Activated gamma-delta T cell (primary cell): ENCODE results near the gene CAMKMT.

ENCODE experiments used
- DNase-seq: peaks from one replicate; lab custom pipeline; 2025; lab: John Stamatoyannopoulos, UW

The CAMKMT gene

DNA sequence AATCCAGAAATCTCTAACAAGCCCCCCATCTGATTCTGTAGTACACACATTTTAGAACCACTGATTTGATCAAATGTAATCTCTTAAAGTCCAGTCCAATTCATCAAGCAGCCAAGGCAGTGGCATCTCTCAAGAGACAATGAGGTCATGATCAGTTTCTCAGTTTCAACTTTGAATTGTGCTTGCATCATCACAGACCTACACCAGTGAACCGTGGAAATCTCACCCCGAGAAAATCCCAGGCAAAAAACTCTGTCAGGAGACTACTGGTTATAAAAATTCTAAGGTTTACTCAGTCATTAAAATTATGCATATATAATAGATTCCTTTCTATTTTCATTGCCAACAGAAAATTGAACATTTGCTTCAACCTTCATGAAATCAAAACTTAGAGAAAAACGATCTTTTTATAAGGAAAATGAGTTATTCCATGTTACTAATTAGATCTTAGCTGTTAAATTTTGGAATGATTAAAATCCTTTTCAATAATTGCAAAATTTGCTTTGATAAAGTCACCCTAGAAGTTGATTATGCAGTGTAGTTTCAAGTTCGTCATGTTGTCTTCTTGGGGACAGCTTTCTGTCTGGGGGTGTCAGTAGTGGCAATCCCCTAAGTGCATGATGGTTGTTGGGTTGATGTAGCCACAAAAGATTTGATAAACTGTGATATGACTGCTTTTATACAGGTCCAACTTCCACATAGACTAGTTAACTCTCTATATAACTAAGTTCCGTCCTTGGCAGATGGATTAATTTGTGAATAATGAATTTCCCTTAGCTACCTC, 235.0 kb downstream of the CAMKMT start:
- no peak for DNase-seq

GRCh38 chr2:44598330-44599119, 236.8 kb downstream of the CAMKMT start:
- no peak for DNase-seq

DNA sequence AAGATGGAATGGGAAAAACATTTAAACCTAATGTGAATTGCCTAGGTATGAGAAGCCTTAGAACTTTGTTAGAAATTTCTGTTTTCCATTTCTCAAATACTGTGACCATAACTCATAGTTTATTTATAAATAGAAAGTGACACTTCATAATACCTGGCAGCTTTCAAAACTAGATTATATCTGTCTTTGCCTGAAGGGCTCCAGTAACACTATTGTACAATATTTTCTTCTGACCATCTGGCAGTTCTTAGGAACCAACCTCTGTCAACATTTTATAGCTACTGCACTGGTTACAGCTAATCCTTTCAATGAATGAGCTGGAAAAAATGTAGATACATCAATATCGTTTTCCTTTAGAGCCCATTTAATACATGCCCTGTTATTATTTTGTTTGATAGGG, 237.4 kb downstream of the CAMKMT start:
- DNase-seq: no peak

GRCh38 chr2:44602446-44602845, 240.7 kb downstream of the CAMKMT start:
- DNase-seq: no peak

- no peak for DNase-seq
These were observed 243.8 kb downstream of the CAMKMT start for GRCh38 chr2:44605511-44605910.

- DNase-seq: no peak
These were observed 250.5 kb downstream of the CAMKMT start for GRCh38 chr2:44612276-44612675.

- DNase-seq: no peak
These were observed 253.2 kb downstream of the CAMKMT start for GRCh38 chr2:44614940-44615339.

DNA sequence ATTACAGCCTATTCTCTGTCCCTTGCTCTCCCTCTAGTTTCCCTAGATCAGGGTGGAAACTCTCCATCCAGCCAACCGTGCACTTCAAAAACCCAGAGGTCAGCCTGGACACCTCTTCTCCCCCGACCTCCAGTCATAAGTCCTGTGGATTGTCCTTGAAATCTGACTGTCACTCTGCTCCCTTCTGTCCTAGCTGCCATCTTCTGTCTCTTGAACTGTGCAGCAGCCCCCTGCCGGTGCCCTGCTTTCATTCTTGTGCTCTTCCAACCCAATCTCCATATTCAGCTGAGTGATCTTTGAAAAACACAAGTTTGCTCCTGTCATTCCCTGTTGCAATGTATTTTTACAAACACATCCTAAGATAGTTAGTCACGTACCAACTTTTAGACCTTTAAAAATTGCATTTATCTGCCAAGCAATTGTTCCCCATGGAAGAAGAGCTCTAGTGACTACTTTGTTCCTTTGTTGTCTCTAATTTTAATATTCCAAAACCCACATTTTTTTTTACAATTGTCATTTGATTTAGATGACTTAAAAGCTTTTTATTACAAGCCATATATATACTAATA, 254.3 kb downstream of the CAMKMT start:
- no peak for DNase-seq

- DNase-seq: no peak
These were observed 255.0 kb downstream of the CAMKMT start for GRCh38 chr2:44616667-44617155.

DNA sequence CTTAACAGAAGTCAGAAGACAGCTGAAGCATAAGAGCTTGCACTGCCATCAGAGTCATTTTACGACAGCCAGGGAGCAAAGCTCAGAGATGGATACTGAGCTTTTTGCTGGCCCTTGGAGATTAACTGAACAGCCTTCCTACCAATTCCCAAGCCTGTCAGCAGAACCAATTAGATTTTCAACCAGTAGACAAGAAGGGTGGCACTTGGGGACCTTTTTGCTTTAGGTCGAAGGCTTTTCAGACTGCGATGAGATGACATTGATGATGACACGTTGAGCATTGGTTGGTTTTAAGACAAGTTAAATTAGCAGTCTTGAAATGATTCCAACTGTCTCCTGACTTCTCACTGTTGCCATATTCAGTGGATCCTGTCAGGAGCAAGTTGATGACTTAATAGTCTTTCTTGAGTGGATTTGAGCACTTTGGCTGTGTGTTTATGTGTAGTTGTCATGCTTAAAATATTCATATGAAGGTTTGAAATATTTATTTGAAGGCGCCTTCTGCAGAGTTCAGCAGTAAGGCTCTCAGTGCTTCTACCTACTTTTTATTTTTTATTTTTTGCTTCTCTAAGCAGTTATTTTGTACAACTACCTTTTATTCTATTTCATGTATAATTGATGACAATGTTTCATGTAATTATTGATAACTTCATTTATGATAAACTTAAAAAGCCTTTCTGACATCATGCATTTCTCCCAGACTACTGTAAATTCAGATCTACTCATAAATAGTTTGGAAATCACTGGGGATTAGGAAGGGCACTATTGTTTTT, 256.7 kb downstream of the CAMKMT start:
- no peak for DNase-seq

- no peak for DNase-seq
These were observed 258.6 kb downstream of the CAMKMT start for GRCh38 chr2:44620189-44620990.

GRCh38 chr2:44623622-44624351, 262.0 kb downstream of the CAMKMT start:
- no peak for DNase-seq

DNA sequence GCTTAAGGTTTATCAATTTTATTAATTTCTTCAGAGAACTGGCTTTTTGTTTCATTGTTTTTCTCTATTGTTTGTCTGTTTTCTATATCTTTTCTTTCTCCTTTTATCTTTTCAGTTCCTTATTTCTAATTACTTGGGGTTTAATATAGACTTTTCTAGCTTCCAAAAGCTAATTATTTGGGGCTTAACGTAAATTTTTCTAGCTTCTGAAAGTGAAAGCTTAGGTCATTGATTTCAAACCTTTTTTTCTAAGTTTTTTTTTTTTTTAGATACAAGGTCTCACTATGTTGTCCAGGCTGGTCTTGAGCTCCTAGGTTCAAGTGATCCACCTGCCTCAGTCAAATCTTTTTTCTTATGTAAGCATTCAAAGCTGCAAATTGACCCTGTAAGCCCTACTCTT, 266.6 kb downstream of the CAMKMT start:
- DNase-seq: no peak

- no peak for DNase-seq
These were observed 271.4 kb downstream of the CAMKMT start for GRCh38 chr2:44632931-44633689.

GRCh38 chr2:44635725-44636124, 274.0 kb downstream of the CAMKMT start:
- no peak for DNase-seq

DNA sequence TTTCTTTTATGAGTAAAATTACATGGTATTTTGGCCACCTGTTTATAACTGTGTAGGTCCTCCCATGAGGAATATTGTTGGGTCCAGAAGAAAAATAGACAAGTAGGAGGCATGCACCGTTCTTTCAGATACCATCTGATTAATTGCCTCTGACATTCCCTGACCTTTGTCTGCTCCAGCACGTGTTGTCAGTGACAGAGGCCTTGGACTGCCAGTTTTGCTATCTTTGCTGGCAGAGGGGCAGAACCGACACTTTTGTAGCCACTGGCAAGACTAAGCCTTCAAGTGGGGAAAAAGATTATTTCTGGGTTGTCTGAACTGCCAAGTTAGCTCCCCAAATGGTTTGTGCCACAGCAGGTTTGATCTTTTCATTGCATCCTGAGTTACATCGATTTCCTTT, 276.9 kb downstream of the CAMKMT start:
- DNase-seq: no peak

- DNase-seq: no peak
These were observed 277.7 kb downstream of the CAMKMT start for GRCh38 chr2:44639399-44639798.

- no peak for DNase-seq
These were observed 280.5 kb downstream of the CAMKMT start for GRCh38 chr2:44642123-44642857.

DNA sequence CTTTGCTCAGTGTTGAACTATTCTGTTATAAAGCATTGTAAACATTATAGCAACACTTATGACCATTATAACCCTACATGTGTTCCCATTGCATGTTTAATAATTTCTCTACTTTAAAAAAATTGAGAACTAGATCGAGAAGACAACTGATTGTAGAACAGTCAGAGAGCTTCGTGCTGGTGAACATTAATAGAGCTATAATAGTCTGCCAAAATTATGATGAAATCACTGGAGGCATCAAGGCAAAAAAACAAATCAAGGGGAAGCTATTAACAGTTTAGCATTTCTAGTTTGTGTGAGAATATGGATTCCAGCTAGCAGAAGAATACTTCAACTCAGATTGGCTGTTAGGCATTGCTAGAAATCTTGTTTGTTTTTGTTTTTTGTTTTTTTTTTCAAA, 284.2 kb downstream of the CAMKMT start:
- no peak for DNase-seq
